K562 (cell line): Measurements from ENCODE around the gene ELOVL1.

Source experiments
- CBX5 ChIP-seq: IDR thresholded peaks from 2 replicates; pipeline ENCODE4 v1.6.1; 2014; ENCODE audit warnings: low read depth, borderline replicate concordance
- JUN ChIP-seq, 2 experiments: sonication (generic) in 1 of 2; formaldehyde crosslinking in 1 of 2; IDR thresholded peaks; 2 replicates each; pipeline versions ENCODE4 v1.6.1 to v1.8.0; 2012 to 2022; ENCODE audit warnings: borderline replicate concordance in 2 of 2, mild to moderate bottlenecking in 2 of 2, improper control_type of control experiment in 1 of 2, low read depth in 1 of 2, low read length in 1 of 2, missing genetic modification reagents in 1 of 2
- PHF8 ChIP-seq: fragments of 200-600 bp; sonication (generic); IDR thresholded peaks from 2 replicates; pipeline ENCODE4 v1.6.1; 2012; ENCODE audit warnings: mixed run types, mild to moderate bottlenecking, inconsistent platforms, low read length, moderate library complexity, borderline replicate concordance

DNA sequence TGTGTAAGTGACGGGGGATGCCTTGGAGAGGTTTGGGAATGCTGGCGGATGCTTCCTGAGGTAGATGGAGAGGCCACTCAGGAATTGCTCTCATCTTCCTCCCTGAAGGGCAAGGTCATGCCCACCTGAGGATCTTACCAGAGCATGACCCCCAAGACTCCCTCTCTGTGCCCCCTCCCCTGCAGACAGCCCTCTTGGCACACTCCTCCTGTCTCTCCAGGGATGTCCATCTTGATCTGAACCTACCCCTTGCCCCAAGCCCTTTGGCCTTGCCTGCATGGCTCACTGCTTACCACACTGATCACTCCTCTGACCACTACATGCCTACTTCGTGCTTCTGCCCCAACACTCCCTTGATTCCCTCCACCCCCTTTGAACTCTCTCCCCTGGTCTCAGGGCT, 48.0 kb downstream of the ELOVL1 start:
- TF ChIP-seq CBX5, result no peak
- no peak for TF ChIP-seq PHF8
- TF ChIP-seq JUN (IDR thresholded peaks at IDR 0.05; ENCODE audit: borderline replicate concordance, low read depth, low read length), result no peak
- TF ChIP-seq JUN (CRISPR knock-in tag; IDR thresholded peaks at IDR 0.05; ENCODE audit: borderline replicate concordance), result no peak
